ENCODE data around the gene MCMBP.
"Not testable (repeated sequence)": the region's sequence is repeated elsewhere in the genome, so short reads cannot be mapped to it uniquely, and the experiment has no call there.

Gene MCMBP

DNA sequence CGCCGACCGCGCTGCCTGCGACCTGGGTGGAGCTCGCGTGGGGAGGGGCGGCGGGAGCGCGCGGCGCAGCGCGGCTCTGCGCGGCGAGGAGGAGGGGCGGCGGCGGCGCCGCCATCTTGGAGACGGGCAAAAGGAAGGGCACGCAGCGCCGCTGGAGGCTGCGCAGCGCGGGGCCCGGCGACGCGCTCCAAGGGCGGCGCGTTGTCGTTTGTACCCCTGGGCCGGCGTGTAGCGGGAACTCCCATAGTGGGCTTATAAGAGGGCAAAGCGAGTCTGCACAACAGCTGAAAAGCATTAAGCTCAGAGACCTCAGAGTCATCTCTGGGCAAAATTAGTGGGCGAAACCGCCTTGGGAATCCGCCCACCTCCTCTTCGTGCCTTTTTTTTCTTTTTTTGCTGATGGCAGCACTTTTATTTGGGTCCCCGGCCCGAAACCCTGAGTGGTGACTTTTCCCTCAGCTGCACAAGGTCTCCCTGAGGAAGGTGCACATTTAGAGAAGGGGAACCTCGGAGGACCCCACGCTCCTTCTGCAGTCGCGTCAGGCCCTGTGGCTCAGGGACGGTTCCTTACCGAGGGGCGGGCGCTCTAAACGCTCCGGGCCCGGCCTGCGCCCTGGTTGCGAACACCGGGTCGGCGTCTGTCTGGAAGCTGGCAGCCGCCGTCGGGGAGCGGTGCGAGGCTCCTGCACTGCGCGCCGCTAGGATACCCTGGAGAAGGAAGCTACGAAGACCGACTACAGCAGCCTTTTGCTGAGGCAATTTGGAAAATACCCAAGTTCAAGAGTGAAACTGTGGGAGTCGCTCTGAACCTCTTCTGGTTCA is 428 bp upstream of the MCMBP start:
- DNase-seq (ENCODE audit: low read depth, low spot score) = peak; percentile 67

DNA sequence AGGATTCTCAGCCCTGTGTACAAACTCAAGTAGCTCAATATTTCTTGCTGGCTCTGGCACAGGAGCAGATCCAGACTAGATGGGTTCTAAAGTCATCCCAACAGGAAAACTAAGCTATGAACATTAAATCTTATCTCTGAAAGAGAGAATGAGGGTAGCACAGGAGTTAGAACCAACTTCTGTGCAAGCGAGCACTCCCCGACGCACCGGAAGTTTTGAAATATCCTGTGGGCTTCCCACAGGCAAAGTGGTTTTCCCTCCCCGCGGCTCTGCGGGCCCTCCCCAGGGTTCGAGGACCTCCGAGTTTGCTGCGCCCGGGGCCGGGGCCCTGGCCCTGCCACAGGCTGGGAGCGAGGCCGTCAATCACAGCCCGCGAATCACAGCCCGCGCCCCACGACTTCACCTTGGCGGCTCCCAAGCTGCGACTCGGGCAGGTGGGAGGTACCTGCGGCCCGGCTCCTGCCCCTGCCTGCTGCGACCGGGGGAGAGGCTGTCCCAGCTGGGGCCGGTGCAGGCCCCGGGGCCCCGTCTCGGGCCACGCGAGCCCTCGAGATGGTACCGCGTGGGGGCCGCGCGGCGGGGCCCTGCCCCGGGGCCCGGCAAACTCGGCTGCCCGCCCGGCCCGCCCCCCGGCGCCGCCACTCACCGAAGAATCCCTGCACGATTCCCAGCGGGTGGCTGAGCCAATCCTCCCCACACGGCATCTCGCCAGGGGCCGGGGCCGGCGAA is 598 bp downstream of the MCMBP start:
- peak; percentile 21 for DNase-seq (ENCODE audit: low read depth, low spot score)

DNA sequence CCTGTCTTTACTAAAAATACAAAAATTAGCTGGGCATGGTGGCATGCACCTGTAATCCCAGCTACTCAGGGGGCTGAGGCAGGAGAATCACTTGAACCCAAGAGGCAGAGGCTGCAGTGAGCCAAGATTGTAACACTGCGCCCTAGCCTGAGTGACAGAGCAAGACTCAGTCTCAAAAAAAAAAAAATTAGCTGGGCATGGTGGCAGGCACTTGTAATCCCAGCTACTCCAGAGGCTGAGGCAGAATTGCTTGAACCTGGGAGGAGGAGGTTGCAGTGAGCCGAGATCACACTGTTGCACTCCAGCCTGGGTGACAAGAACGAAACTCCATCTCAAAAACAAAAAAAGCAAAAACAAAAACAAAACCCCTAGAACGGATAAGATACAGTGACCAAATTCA is 3.2 kb downstream of the MCMBP start:
- not testable (repeated sequence) for DNase-seq (ENCODE audit: low read depth, low spot score)

DNA sequence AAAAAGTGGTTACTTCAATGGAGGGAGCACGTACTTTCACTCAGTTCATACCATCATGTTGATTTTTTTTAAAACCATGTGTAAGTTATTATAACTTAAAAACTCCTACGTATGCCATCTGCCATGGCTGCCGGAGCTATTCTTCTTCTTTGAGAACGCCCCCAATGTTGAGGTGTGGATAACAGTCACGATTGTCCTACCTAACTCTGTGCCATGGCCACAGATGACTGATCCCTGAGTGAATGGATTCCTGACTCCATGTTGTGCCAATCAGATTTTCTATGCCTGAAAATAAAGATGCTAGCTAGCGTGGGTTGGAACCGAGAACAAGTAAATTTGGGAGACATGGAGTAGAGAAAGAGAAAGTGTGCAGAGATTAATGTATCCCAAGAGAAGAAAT is 5.3 kb downstream of the MCMBP start:
- DNase-seq (ENCODE audit: low read depth, low spot score) = no peak

DNA sequence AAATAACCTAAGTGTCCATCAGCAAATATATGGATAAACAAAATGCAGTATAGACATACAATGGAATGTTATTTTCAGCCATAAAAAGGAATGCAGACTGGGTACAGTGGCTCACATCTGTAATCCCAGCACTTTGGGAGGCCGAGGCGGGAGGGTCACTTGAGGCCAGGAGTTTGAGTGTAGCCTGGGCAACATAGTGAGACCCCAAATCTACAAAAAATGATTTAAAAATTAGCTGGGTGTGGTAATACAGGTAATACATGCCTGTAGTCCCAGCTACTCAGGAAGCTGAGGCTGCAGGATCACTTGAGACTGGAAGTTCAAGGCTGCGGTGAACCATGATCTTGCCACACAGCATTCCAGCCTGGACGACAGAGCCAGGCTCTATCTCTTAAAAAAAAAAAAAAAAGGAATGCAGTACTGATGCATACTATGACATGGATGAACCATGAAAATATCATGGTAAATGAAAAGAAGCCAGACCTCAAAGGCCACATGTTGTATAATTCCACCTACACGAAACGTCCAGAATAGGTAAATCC is 6.9 kb downstream of the MCMBP start:
- DNase-seq (ENCODE audit: low read depth, low spot score) = no peak

DNA sequence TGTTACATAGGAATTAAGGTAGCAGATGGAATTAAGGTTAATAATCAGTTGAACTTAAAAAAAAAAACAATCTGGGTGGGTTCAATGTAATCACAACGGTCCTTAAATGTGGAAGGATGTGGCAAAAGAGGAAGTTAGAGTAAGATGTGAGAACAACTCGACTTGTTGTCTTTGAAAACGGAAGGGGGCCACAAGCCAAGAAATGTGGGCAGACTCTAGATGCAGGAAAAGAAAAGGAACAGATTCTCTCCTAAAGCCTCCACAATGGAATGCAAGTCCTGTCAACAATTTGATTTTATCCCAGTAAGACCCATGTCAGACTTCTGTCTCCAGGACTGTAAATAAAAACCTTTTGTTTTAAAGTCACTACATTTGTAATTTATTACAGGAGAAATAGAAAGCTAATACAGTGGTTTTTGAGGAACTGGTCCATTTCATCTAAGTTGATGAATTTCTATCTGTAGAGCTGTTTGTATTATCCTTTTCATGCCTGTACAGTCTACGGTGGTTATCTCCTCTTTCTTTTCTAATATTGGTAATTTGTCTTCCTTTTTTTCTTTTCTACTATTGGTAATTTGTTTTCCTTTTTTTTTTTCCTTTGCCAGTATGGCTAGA is 8.6 kb downstream of the MCMBP start:
- no peak for DNase-seq (ENCODE audit: low read depth, low spot score)

DNA sequence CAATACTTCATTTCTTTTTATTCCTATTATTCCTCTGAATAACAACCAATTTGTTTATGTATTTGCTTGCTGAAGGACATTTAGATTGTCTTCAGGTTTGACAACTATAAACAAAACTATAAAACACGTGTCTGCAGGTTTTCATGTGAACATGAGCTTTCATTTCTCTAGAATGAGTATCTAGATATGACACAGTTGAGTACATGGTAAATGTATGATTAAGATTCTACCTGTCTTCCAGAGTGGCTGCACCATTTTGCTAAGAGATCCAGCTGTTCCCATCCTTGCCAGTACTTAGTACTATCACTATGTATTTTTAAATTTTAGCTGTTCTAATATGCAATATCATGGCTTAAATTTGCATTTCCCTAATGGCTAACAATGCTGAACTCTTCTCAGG is 10.1 kb downstream of the MCMBP start:
- DNase-seq (ENCODE audit: low read depth, low spot score) = no peak

DNA sequence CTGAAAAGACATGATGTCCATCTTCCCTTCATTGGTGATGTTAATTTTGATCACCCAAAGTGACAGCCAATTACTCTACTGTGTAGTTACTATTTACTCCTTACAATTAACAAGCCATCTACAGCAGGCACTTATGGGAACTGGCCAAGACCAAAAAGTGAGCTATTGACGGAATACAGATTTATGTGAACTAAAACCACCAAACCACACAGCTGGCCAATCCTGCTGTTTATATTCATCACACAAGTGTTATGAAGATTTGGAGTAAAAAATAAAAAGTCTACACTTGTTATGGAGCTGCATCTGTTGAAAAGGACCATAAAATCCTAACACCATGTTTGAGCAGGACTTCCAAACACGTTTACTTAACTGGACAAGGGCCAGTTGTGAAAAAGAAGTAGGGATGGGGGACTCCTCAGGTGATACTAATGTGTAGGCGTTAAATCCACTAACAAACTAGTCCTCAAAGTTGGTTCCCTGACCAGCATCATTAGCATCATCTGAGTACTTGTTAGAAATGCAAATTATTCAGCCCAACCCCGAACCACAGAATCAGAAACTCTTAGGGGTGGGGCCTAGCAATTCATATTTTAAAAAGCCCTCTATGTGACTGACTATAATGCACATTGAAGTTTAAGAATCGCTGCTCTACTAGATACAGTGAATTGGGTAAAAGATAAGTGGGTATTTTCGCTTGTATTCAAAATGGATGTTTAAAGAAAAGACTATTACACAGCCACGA is 11.6 kb downstream of the MCMBP start:
- no peak for DNase-seq (ENCODE audit: low read depth, low spot score)

DNA sequence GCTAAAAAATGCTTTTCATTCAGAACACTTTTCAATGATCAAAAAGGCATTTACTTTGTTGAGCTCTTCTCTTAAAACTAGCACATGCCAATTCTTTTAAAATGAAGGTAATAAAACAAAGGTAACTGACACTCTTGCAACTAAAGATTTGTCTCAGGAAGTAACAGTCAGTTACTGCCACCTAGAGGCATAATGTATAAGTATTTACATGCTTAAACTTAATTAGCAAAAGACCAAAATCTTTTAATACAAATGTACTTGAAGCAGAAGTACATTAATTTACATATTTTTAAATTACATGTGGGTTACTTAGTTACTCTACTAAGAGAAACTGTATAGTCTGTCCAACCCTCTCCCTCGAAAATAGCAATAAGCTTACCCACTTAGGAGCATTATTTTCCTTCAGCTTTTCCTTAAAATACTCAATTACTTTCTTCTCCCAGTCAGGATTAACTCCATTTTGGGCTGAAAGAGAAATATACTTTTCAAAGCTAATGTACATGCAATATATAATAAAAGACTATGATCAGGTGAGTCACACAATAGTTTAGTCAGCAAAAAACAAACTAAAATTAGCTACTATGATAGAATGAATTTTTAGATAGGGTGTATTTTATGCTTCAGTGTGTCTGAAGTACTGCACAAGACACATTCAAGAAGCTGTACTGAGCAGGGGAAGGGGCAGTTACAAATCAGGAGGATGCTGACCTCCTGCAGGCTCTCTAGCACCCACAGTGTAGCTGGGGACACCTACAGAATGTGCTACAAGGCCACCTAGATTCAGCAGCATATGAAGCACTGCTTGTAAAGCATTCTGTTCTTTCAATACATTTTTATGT is 13.0 kb downstream of the MCMBP start:
- DNase-seq (ENCODE audit: low read depth, low spot score) = no peak

DNA sequence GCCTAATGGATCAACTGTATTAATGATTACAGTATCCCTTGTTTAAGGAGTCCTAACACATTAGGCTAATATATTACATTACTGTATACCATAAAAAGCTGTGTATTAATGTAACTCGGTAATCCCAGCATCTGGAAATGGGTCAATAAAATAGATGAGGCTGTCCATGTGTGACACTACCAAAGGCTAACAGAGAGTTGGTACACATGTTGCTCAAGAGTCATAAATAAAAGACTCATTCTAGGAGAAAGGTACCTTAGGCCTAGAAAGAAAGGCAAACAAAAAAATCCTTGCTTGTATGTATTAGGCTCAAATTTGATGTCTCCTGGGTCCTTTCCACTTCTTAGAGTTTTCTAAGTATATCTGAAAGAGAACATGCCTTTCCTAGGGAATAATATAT is 14.6 kb downstream of the MCMBP start:
- no peak for DNase-seq (ENCODE audit: low read depth, low spot score)

DNA sequence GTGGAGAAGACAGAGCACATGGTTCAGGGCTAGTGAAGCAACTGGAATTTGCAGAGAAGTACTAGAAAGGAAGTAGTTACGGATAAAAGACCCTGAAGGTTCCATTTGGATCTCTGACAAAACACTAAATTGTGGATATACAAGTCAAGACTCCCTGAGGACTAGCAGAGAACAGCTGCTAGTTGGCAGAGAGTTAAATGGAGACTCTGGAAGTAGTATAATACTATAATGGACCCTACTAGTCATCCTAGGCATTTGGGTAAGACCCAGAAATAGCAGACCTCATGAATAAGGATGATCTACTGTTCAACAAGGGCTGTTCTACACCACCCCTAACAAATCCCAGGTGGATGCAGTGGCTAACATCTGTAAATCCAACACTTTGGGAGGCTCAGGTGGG is 19.1 kb downstream of the MCMBP start:
- no peak for DNase-seq (ENCODE audit: low read depth, low spot score)

DNA sequence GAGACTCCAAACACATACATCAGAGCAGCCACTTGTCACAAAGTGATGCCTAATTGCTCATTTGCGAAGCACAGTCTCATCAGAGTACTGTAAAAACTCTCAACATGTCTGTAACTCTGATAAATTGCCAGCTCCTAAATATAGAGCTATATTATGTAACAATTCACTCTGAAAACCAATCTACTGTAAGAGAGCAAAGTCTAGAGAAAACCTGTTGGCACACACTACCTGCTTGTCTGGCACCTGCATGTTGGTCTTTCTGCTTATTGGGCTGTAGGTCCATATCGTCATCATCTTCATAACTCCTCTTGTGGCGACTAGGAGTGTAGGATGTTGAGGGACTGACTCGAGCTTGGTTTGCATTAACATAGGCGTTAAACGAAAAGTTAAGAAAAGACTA is 19.8 kb downstream of the MCMBP start:
- DNase-seq (ENCODE audit: low read depth, low spot score) = no peak

DNA sequence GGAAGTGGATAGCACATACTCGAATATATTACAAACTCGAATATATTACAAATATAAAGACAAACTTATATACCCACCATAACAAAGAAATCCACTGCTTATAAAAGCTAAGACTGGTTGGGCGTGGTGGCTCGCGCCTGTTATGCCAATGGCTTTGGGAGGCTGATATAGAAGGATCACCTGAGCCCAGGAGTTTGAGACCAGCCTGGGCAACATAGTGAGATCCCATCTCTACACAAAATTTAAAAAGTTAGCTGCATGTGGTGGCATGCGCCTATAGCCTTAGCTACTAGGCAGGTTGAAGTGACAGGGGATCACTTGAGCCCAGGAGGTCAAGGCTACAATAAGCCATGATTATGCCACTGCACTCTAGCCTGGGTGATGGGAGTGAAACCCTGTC is 20.4 kb downstream of the MCMBP start:
- no peak for DNase-seq (ENCODE audit: low read depth, low spot score)

DNA sequence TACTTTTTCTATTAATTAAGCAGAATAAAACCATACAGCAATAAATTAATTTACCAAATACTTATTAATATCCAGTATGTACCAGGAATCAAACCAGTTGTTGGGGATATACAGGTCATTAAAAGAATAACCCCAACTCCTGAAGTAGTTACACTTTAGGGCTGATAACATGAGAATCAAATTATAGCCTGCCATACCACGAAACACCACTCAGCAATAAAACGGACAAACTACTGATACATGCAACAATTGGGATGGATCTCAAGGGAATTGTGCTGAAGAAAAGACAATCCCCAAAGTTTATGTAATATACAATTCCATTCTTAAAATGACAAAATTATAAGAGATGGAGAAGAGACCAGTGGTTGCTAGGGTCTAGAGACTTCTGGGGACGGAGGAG is 22.7 kb downstream of the MCMBP start:
- no peak for DNase-seq (ENCODE audit: low read depth, low spot score)

DNA sequence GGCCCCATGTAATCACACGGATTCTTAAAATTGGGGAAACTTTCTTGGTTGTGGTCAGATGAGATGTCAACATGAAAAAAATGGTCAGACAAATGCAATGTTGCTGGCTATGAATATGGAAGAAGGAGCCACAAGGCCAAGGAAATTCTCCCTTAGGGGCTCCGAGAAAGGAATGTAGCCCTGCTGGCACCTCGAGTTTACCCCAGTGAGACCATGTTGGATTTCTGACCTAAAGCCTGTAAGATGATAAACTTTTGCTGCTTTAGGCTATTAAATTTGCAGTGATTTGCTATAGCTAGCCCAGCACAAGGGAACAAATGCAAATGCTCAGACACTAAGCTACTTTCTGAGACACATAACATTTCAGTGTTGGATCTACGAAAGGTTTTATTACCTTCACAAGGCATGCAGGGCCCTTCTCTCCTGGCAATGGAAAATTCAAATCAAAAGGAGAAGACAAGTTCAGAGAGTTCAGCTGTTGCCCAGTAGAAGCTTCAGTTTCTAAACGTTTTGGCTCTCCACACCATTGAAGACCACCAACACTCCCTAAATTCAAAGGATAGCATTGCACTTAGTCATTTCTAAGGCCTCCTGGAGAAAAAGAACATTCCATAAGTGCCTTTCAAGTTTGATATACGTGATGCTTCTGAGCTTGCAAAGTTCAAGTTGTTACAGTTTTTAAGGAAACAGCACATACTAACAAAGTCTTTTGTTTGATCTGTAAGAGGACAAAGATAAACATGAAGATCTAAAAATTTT is 23.4 kb downstream of the MCMBP start:
- no peak for DNase-seq (ENCODE audit: low read depth, low spot score)

DNA sequence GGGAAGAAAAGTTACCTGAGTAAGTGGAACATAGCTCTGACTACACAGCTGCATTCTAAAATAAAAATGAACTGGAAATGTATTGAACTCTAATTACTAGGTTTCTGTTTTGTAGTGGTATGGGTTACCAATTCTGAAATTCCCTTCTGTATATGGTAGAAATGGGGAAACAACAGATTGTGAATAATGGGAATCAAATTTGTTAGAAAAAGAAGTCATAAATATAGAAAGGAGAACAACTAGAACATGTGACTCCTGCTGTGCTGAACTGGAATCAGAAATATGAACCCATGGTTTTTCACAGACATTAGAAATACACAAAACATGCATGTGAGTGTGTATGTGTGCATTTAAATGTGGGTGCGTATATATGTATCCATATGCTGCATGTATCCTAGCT is 27.0 kb downstream of the MCMBP start:
- DNase-seq (ENCODE audit: low read depth, low spot score) = no peak

DNA sequence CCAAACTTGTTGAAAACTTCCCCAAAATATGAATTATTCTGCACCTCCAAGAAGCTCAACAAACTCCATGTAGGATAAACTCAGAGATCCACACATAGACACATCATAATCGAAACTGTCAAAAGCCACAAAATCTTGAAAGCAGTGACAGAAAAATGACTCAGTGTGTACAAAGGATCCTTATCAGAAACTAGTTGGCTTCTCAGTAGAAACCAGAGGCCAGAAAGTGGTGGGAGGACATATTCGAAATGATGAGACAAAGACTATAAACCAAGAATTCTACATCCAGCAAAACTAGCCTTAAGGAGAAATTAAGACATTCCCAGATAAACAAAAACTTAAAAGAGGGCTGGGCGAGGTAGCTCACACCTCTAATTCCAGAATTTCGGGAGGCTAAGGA is 38.5 kb downstream of the MCMBP start:
- no peak for DNase-seq (ENCODE audit: low read depth, low spot score)

DNA sequence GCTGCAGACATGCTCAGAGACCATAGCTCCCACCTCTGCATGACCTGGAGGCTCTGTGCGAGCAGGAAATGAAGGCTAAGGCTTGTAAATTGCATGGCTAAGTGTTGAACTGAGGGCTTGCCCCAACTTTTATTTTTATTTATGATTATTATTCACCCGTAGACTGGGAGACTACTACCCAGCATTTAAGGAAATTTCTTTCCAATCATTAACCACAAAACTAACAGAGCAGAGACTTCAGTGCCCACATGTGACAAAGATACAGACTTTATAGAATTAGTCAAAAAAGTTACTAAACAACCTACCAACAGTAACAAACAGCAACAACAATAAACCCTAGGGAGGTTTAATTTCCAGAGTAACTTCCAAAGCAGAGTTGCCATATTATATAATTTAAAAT is 39.7 kb downstream of the MCMBP start:
- DNase-seq (ENCODE audit: low read depth, low spot score) = no peak

DNA sequence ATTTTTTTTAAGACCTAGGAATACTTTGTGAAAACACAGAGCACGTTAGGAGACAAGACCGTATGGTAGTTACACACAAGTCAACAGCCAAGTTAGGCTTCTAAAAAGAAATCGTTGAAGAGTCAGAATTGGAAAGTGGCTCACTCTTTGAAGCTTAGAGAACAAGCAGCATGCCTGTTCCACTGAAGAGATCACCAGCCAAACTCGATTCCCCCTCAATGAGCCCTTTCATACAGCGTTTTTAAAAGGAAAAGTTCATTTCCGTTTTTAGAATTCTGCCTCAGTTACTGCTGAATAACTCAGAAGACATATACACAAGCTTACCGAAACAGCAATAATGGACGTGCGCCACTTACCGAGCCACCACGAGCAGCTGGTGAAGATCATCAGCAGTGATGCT is 41.0 kb downstream of the MCMBP start:
- no peak for DNase-seq (ENCODE audit: low read depth, low spot score)

DNA sequence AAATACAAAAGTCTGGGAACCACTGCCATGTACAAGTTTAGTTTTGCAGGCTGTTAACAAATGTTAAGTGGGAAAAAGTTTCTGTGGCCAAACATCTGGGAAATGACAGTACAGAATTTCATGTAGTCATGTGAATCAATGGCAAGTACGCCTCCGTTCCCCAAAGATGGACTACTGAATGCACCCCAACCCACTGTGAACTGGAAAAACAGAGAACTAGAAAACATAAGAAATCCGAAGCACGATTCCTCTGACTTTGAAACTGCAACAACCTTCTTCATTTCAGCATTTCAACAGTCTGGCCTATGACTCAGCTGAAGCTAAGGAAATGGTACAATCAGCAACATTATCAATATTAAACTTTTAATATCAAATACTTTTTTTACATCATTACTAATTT is 41.8 kb downstream of the MCMBP start:
- DNase-seq (ENCODE audit: low read depth, low spot score) = no peak

Measured in activated CD4-positive, CD25-positive, alpha-beta regulatory T cell treated with anti-CD3 and anti-CD28 coated beads, Interleukin-2, amount 50 U/mL, for 16 hours (primary cell).